Heart left ventricle (tissue), 16 donors: ENCODE measurements around the gene SLC12A8. TPM values are rescaled to one million over a fixed set of nuclear protein-coding genes. Genes with fewer than 3 reads are reported as not detected.

ENCODE experiments used
- ATAC-seq, 4 donors: fragments of 200-7000 bp; cut with Tn5 transposase; one replicate each; pipeline ENCODE4 v1.9.1; 2020 to 2022; ENCODE audit warnings: moderate library complexity in 4 of 4, mild to moderate bottlenecking in 3 of 4, moderate number of reproducible peaks in 1 of 4
- DNase-seq, 5 donors: peaks; one replicate each; pipeline ENCODE4 v3.0.0-alpha.2; 2020
- H3K27ac ChIP-seq, 12 donors: fragments of 200-600 bp; sonication (generic) in 4 of 12; one replicate each; pipeline versions ENCODE4 v1.5.0 to v1.8.0; 2016 to 2022; ENCODE audit warnings: mild to moderate bottlenecking in 2 of 12
- H3K27me3 ChIP-seq, 9 donors: fragments of 200-600 bp; sonication (generic) in 2 of 9; one replicate each; pipeline versions ENCODE4 v1.5.1 to v1.8.0; 2016 to 2022; ENCODE audit warnings: mild to moderate bottlenecking in 3 of 9
- H3K36me3 ChIP-seq, 9 donors: fragments of 200-600 bp; sonication (generic) in 2 of 9; one replicate each; pipeline versions ENCODE4 v1.5.0 to v1.8.0; 2018 to 2022; ENCODE audit warnings: mild to moderate bottlenecking in 2 of 9
- H3K4me1 ChIP-seq, 12 donors: fragments of 200-600 bp; sonication (generic) in 4 of 12; one replicate each; pipeline versions ENCODE4 v1.5.0 to v1.8.0; 2016 to 2022; ENCODE audit warnings: mild to moderate bottlenecking in 3 of 12
- H3K4me3 ChIP-seq, 12 donors: fragments of 200-600 bp; sonication (generic) in 4 of 12; one replicate each; pipeline versions ENCODE4 v1.5.0 to v1.8.0; 2017 to 2022; ENCODE audit warnings: mild to moderate bottlenecking in 9 of 12, moderate library complexity in 4 of 12
- H3K9me3 ChIP-seq, 12 donors: fragments of 200-600 bp; sonication (generic) in 4 of 12; one replicate each; pipeline versions ENCODE4 v1.5.0 to v1.8.0; 2016 to 2022; ENCODE audit warnings: mild to moderate bottlenecking in 1 of 12
- CTCF ChIP-seq, 12 donors: fragments of 200-600 bp; sonication (generic) in 4 of 12; IDR thresholded peaks; one replicate each; pipeline versions ENCODE4 v1.5.0 to v1.8.0; 2018 to 2022; ENCODE audit warnings: antibody characterized with exemption in 12 of 12, mild to moderate bottlenecking in 5 of 12
- POLR2A ChIP-seq, 2 donors: fragments of 450-650 bp; IDR thresholded peaks; one replicate each; pipeline ENCODE4 v1.6.1; 2017; ENCODE audit warnings: antibody characterized with exemption in 2 of 2, mild to moderate bottlenecking in 2 of 2, moderate library complexity in 2 of 2
- WGBS, 4 donors: extraction: QIAGEN DNeasy Blood & Tissue Kit in 2 of 4; methylation state at CpG; one replicate each; pipeline versions ENCODE4 v1.1.5 to v1.1.7; 2013 to 2018; 5-methylcytosine and 5-hydroxymethylcytosine counted together
- intact Hi-C, 10 donors: fragments of 100-400 bp; cut with DNase I; formaldehyde crosslinking; loops; one replicate each; pipeline versions ENCODE4 v1.11.1 to v1.14.2; 2022
- long read RNA-seq, 3 donors: library from polyadenylated mRNA; unstranded; transcript quantifications; one replicate each; pipeline ENCODE4 v2.0.0, GENCODE V29; 2020 to 2021
- polyA plus RNA-seq, 2 donors: library from polyadenylated mRNA; stranded (reverse); fragments of 200-250 nt; gene quantifications; one replicate each; pipeline ENCODE4 v1.2.3, GENCODE V29; 2013
- total RNA-seq, 9 donors: library from RNA; depleted of rRNA in 2 of 9; stranded (reverse); fragments of >200 nt in 2 of 9; fragmentation: NEBNext Ultra II Directional in 3 of 9; extraction: Animal tissue kit (Norgen Biotek cat#: 25700) in 3 of 9; gene quantifications; one replicate each; pipeline versions ENCODE4 v1.1.0 to v1.2.4, GENCODE V29; 2016 to 2023
- donor health status: ischemic (EF 13 %, LVEDD 7.1; RV severe dilation, severe dysfunction).
- donor health status: healthy with polysubstance abuse.
- donor health status: DM: no; HTN: yes; CAD: no.
- donor health status: DM: no; HTN: no; CAD: no.
- donor health status: ischemic (EF 25% LVEDD 6.9; RV normal size, moderate dysfunction).
- donor health status: ischemic (EF 25% LVEDD 5.7; RV mildly dilated, moderate dysfunction).
- donor health status: healthy.
- donor health status: DM: yes; HTN: yes; CAD: no.
- donor health status: ischemic (EF 35%, LVEDD 5.7; RV mildly dilated, moderate dysfunction).
- donor health status: nonischemic (EF 11% LVEDD 7.7; RV severe dilation, severe dysfunction).
- donor health status: DM: yes; HTN: yes; CAD: no.
- donor health status: PGD.
- donor health status: ischemic (EF 29% LVEDD 5.4; RV normal size, mild dysfunction).
- donor health status: nonischemic (EF 23%, LVEDD 6.1; RV moderate dilation, normal function).

SLC12A8 gene, protein sequence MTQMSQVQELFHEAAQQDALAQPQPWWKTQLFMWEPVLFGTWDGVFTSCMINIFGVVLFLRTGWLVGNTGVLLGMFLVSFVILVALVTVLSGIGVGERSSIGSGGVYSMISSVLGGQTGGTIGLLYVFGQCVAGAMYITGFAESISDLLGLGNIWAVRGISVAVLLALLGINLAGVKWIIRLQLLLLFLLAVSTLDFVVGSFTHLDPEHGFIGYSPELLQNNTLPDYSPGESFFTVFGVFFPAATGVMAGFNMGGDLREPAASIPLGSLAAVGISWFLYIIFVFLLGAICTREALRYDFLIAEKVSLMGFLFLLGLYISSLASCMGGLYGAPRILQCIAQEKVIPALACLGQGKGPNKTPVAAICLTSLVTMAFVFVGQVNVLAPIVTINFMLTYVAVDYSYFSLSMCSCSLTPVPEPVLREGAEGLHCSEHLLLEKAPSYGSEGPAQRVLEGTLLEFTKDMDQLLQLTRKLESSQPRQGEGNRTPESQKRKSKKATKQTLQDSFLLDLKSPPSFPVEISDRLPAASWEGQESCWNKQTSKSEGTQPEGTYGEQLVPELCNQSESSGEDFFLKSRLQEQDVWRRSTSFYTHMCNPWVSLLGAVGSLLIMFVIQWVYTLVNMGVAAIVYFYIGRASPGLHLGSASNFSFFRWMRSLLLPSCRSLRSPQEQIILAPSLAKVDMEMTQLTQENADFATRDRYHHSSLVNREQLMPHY
- total RNA-seq (1 to 10 TPM in 2 of 9 donors, under 1 TPM in 4, not detected in 3; 0.09 to 1.9 (median 0.72) TPM), polyA plus RNA-seq (under 1 TPM; 0.22 to 0.69 TPM)
- long read RNA-seq, donor 1 = 0 reads
- long read RNA-seq, donor 2 = 0 reads
- long read RNA-seq, donor 3 = 0 reads

GRCh38 chr3:125212509-125213363, at the start of gene SLC12A8:
SLC12A8 (minus strand) TSS chr3:125212748; CDS start chr3:125211349, 1,399 bp downstream.
- DNase-seq (peak in 1 of 5 donors; percentile 33), ATAC-seq (peak in 3 of 4 donors; percentile 45 to 60 (median 49))
- H3K4me3 ChIP-seq = peak within 1 kb of the TSS; percentile 38 to 64 (median 54)
- H3K27me3 ChIP-seq = peaks cover 4 to 42% (median 17%) of the 10 kb centered on the region in 9 donors
- intact Hi-C loops = no loop called here
- H3K4me1 ChIP-seq = peaks cover 4 to 16% (median 10%) of the 10 kb centered on the region in 12 donors
- no peaks in the 10 kb centered on the region for H3K36me3 ChIP-seq
- H3K9me3 ChIP-seq = no peaks in the 10 kb centered on the region
- TF ChIP-seq CTCF (IDR thresholded peaks at IDR 0.05) = no peak
- 8 to 26% (median 12%) methylated on average over 22 to 55 of the region's 55 CpGs for WGBS, 4 donors
- H3K27ac ChIP-seq = no peak within 1 kb of the TSS

GRCh38 chr3:125262161-125262560, 49.6 kb upstream of the SLC12A8 start:
- Histone ChIP-seq H3K9me3 (peaks cover 0 to under 1% (median 0%) of the 10 kb centered on the region in 12 donors), H3K27ac (no peak overlapping the region), H3K4me3 (no peak overlapping the region), H3K27me3 (no peaks in the 10 kb centered on the region), H3K4me1 (peaks cover 0 to 6% (median 0%) of the 10 kb centered on the region in 12 donors), H3K36me3 (peaks cover 0 to 14% (median 0%) of the 10 kb centered on the region in 9 donors)
- TF ChIP-seq POLR2A (IDR thresholded peaks at IDR 0.05) = no peak
- intact Hi-C loops = loop anchor here in 1 of 10 donors (10.0 kb wide), 1 partner anchor 103 kb away; no protein-coding TSS in a partner anchor
- WGBS, 4 donors = 85 to 90% (median 86%) methylated on average over 1 of the region's 1 CpG
- ATAC-seq (no peak), DNase-seq (no peak)

GRCh38 chr3:125261031-125261430, 48.5 kb upstream of the SLC12A8 start:
- 82 to 91% (median 86%) methylated on average over 1 of the region's 1 CpG for WGBS, 4 donors
- TF ChIP-seq POLR2A (IDR thresholded peaks at IDR 0.05) = no peak
- TF ChIP-seq CTCF (IDR thresholded peaks at IDR 0.05) = no peak
- Histone ChIP-seq H3K27ac (no peak overlapping the region), H3K36me3 (peaks cover 0 to 14% (median 0%) of the 10 kb centered on the region in 9 donors), H3K4me1 (peaks cover 0 to 6% (median 0%) of the 10 kb centered on the region in 12 donors), H3K27me3 (no peaks in the 10 kb centered on the region), H3K4me3 (no peak overlapping the region), H3K9me3 (peaks cover 0 to 10% (median 0%) of the 10 kb centered on the region in 12 donors)
- ATAC-seq (no peak), DNase-seq (no peak)
- intact Hi-C loops = loop anchor here in 1 of 10 donors (10.0 kb wide), 1 partner anchor 104 kb away; no protein-coding TSS in a partner anchor

DNA sequence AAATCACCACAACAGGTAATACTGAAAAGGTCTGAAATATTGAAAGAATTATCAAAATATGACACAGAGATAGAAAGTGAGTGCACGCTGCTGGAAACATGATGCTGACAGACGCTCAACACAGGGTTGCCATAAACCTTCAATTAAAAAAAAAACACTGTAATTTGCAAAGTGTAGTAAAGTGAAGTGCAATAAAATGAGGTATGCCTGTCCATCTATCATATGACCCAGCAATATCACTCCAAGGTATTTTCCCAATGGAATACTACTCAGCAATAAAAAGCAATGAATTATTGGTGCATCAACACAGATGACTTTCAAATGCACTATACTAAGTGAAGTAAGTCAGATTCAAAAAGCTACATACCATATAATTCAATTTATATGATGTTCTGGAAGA, 47.6 kb upstream of the SLC12A8 start:
- peaks cover 0 to 14% (median 0%) of the 10 kb centered on the region in 9 donors for H3K36me3 ChIP-seq
- peaks cover 0 to 10% (median 0%) of the 10 kb centered on the region in 12 donors for H3K9me3 ChIP-seq
- H3K4me3 ChIP-seq = no peak overlapping the region
- ATAC-seq = no peak
- H3K4me1 ChIP-seq = peaks cover 0 to 6% (median 0%) of the 10 kb centered on the region in 12 donors
- no peaks in the 10 kb centered on the region for H3K27me3 ChIP-seq
- intact Hi-C loops = loop anchor here in 1 of 10 donors (10.0 kb wide), 1 partner anchor 105 kb away; no protein-coding TSS in a partner anchor
- TF ChIP-seq CTCF (IDR thresholded peaks at IDR 0.05) (no peak), POLR2A (IDR thresholded peaks at IDR 0.05) (no peak)
- WGBS, 4 donors = 98 to 99% (median 98%) methylated on average over 2 of the region's 2 CpGs
- H3K27ac ChIP-seq = no peak overlapping the region
- no peak for DNase-seq
